HG03196 (cell line): ENCODE data around the gene PDXK.

ENCODE experiments used
- ATAC-seq: cut with Tn5 transposase; IDR thresholded peaks from one replicate; pipeline ENCODE4 v1.9.1; 2021; ENCODE audit not compliant: unreplicated experiment

Gene PDXK

GRCh38 chr21:43761886-43762285, 43.0 kb downstream of the PDXK start:
- ATAC-seq: no peak

GRCh38 chr21:43762303-43763128, 43.6 kb downstream of the PDXK start:
- no peak for ATAC-seq

GRCh38 chr21:43763901-43764523, 45.1 kb downstream of the PDXK start:
- no peak for ATAC-seq

- no peak for ATAC-seq
Observed at GRCh38 chr21:43764576-43765495, 45.9 kb downstream of the PDXK start.

GRCh38 chr21:43766734-43767497, 48.0 kb downstream of the PDXK start:
- no peak for ATAC-seq

- no peak for ATAC-seq
Observed at GRCh38 chr21:43767498-43767983, 48.6 kb downstream of the PDXK start.

GRCh38 chr21:43767984-43768867, 49.3 kb downstream of the PDXK start:
- no peak for ATAC-seq

GRCh38 chr21:43768868-43769167, 49.9 kb downstream of the PDXK start:
- ATAC-seq: no peak

- no peak for ATAC-seq
Observed at GRCh38 chr21:43769325-43769958, 50.5 kb downstream of the PDXK start.

- no peak for ATAC-seq
Observed at GRCh38 chr21:43770066-43770655, 51.2 kb downstream of the PDXK start.

GRCh38 chr21:43771199-43771675, 52.3 kb downstream of the PDXK start:
- ATAC-seq: no peak

- no peak for ATAC-seq
Observed at GRCh38 chr21:43771698-43772424, 52.9 kb downstream of the PDXK start.

- ATAC-seq: no peak
Observed at GRCh38 chr21:43772425-43772821, 53.5 kb downstream of the PDXK start.

- no peak for ATAC-seq
Observed at GRCh38 chr21:43774163-43774562, 55.2 kb downstream of the PDXK start.

- no peak for ATAC-seq
Observed at GRCh38 chr21:43775190-43775589, 56.3 kb downstream of the PDXK start.

- ATAC-seq: peak; percentile 60
Observed at GRCh38 chr21:43775795-43776430, 57.0 kb downstream of the PDXK start, which contains the start of gene CSTB. Gene CSTB (minus strand): TSS chr21:43776308. CDS start chr21:43776269, 39 bp downstream.

- no peak for ATAC-seq
Observed at GRCh38 chr21:43777953-43778352, 59.0 kb downstream of the PDXK start.
